DMS153 (cell line): ENCODE results near the gene CROCC2.

Experiments used
- DNase-seq: peaks from one replicate; lab custom pipeline; 2025; lab: John Stamatoyannopoulos, UW

Gene CROCC2

DNA sequence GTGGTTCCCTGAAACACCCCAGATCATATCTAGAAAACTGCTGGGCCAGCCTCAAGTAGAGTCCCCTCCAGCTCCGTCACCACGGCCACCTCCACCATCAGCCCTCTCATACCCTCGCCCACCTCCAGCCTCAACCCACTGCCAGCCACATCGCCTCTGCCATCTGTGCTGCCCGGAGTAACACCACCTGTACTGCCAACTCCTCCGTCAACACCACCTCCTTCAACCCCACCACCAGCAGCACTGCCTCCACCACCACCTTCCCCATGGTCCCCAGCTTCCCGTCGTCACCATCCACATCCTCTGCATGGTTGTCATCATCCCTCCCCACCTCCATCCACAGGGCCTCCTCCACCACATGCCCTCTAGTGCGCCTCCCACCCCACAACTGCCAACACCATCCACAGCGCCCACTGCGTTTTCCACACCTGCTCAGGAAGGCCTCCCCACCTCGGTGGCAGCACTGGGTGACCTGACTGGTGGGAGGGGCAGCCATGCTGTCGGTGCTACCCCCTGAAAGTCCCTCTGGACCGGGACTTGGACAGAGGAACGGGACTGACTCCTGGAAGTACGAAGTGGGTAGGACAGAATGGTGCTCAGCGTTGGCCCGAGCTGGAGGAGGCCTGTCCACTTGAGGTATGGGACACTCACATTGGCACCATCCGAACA lies 93.9 kb downstream of the CROCC2 start:
- DNase-seq, result no peak

DNA sequence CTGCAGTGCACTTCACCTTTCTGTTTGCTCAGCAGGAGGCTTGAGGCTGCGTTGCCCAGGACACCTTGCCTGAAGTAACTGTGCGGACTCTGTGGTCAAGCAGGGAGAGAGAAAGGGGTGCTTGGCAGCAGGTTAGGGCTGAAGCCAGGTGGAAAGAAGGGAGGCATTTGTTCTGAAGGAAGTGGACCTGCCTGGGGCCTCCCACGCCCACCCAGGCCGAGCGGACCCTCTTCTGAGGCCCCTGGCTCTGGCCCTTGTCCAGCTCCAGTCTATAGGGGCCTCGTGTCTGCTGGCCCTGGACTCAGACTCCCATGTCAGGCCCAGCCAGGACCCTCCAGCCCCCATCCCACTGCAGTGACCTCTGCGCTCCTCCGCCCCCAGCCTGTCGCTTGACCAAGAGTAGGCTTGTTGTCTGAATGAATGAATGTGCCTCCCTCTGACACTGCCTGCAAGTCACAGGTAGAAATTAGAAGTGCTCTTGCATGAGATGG lies 94.7 kb downstream of the CROCC2 start:
- peak; percentile 29 for DNase-seq

DNA sequence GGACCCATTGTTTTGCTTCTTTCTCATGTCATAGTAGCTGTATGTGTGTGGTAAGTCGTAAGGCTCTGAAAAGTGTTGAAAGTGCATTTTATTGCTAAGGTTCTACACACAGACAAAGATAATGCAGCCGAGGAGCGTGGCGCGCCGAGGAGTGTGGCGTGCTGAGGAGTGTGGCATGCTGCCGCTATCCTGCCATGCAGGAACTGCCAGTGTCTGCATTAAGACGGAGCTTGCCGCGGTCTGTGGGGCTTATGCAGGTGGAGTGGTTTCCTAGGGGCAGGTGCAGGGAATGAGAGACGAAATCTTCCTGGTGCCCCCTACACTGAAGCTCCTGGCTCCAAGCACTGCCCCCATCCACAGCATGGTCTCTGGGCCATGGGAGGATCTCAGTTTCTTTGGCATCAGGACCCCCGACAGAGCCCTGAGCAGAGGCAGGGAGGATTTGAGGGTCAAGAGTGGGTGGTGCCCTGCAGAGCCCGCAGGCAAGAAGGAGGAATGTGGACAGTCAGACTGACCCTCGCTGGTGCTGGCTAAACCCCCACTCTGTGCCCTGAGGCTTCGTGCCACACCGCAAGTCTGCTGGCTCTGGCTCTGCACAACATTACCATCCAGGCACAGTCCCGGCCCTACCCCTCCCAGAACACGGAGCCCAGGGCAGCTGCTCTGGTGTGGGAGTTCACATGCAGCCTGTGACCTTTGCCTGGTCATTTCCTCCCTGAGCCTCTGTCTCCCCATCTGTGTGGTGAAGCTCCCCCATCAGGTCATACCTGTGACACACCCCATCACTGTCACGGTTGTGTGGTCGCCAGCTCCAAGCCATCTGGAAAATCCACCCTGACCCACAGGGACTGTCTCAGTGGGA lies 95.5 kb downstream of the CROCC2 start:
- DNase-seq, result no peak

DNA sequence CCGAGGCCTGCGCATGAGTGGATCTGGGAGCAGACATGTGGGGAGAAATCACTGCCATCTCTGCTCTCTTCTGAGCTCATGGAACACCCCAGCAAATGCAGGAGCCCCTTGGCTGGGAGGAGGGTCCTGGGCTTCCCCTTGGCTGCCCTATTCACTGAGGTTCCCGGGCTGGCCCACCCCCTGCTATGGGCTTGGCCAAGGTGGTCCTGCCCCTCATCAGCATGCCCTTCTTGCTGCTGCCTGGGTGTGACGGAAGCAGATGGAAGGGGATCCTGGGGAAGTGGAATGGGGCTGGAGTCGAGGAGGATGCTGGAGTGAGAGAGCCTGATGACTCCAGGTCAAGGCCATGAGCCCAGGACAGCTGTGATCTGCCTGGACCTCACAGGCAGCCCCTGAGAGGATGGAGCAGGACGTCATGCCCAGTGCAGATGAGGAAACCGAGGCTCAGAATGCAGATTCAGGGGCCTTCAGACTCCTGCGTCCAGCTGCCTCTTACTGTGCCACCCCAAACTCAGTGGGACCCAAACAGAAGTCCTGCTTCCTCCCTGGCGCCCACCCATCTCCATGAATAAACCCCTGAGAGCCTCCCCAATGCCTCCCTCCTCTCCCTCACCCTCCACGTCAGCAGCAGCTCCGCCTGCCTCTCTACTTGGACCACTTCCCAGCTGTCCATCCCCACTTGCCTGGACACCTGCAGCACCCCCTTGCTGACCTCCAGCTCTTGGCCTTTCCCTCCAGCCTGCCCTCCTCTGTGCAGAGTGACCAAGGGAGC lies 96.3 kb downstream of the CROCC2 start:
- DNase-seq, result no peak

DNA sequence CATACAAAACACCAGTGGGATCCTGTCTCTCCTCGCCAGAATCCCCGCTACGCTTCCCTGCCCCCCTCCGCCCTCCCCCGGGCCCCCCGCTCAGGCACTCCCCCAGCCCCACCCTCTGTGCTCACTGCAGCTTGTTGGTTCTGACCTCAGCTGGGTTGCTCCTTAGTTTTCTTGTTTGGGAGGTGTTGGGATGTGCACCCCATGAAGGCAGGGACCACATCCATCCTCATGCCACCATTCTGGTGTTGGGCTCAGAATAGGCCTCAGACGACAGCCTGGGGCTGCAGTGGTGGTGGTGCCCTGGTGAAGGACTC lies 96.9 kb downstream of the CROCC2 start:
- no peak for DNase-seq

DNA sequence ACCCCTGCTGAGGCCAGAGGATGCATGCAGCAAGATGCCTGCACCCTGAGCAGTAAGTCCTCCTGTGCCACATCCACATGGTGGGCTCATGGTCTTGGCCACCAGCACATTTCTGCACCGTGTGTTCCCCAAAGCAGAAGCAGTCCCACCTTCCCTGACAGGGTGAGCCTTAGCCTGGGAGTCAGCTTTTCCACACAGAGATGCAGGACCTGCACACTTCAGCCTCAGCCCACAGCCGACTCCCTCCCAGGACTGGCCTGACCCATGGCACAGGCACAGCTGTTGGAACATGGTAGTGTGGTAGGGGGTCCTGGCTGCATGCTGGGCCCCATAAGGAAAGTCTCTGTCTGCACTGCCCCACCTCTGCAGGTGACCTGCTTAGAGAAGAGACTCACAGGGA lies 97.2 kb downstream of the CROCC2 start:
- DNase-seq, result no peak

DNA sequence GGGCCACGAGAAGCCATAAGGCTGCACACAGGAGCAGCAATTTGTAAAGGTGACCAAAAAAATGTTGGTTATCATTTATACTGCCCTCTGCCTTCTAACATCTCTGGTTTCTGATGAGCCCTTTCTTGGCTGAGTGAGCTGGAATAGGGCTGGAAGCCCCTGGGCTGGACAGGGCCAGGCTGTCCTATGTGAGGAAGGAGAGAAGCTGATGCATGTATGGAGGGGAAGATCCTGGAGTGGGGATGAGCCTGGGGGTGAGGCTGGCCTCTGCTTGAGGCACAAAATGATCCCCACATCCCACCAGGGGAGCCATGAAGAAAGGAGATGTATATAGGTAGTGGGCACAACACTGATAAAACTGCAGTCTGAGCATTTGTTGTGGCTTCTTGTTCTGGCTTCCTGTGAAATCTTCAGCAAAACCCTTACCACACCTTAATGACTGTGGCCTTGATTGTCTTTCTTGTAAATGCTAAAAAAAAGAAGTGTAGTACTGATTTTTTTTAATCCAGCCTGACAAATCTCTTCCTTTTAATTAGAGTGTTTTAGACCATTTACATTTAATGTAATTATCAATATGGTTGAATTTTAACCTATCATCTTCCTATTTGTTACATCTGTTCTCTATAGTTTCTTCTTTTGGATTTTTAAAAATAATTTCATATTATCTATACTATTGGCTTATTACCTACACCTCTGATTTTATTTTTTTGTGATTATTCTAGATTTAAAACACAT lies 97.9 kb downstream of the CROCC2 start:
- no peak for DNase-seq

DNA sequence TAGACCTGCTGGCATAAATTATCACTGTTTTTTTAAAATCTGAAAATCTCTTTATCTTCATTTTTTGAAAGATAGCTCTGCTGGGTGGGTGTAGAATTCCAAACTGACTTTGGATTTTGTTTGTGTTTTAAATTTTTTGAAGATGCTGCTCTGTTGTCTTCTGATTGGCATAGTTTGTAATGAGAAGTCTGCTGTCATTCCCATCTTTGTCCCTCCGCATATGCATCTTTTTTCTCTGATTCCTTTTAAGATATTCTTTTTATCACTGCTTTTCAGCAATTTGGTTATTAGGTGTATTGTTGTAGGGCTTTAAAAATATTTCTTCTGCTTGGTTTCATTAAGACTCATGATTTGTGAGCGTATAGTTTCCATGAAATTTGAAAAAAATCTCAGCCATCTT lies 99.4 kb downstream of the CROCC2 start:
- DNase-seq, result no peak

DNA sequence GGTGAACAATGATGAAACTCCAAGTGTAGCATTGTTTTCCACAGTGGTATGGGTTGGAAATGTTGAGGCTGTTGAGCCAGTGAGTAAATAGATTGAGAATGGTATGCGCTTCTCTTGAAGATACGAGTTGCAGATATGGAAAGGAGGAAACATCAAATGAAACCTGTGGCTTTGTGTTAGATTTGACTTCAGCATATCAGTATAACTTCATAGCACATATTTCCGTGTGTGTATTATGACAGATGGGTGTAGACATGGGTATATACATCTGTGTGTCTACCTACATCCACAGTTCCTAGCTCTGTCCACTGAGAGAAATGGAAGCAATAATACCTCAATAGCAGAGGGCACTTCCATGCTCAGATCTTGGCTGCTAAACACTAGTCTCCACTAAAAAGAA lies 100.3 kb downstream of the CROCC2 start:
- DNase-seq, result no peak

DNA sequence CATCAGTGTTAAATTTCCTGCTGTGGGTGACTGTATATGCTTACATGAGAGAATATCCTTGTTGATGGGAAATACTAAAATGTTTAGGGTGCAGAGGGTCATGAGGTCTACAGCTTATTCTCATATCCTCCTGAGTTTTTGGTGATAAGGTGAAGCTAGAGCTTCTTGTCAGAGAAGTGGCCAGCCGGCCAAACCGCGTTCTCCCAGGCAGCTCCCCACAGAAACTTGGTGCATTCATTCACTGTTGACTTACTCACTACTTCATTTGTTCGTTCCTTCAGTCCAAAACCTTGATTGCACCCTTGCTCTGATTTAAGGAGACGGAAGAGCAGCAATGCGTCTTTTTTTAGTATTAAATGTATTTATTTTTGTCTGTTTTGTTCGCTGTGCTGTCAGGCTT lies 101.0 kb downstream of the CROCC2 start:
- DNase-seq, result no peak

DNA sequence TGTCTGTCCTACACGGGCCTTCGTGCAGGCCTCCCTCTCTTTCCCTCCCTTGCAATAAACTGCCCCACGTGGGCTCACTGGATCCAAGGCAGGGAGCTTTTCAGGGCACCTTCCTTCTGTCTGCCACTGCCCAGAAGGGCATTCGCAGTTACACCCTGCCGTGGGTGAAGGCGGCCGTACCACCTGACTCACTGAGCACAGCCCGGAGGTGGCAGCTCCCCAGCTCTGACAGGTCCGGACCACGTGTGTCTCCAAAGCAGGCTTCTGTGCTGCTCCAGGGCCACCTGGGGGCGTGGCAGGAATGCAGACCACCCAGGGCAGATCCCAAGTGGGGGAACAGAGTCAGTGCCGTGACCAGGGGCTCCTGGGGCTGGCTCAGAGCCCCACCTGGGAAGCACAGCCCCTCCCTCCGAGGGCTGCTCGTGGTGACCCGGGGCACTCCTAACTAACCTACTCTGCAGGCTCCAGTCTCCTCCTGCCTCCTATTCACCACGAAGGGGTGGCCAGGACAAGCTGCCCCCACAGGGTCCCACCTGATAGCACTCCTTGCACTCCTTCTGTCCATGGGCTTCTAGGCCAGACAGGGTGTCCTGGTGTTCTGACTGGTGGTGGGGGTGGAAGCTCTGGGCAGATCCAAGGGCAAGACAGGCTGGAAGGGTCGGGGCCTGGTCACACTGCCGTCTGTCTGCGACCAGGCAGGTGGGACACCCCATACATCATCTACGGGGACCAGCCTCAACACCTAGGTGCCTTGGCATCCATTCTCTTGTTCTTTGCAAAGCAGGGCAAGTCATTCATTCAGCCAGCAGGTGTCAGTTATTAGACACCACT lies 102.0 kb downstream of the CROCC2 start:
- DNase-seq, result no peak

DNA sequence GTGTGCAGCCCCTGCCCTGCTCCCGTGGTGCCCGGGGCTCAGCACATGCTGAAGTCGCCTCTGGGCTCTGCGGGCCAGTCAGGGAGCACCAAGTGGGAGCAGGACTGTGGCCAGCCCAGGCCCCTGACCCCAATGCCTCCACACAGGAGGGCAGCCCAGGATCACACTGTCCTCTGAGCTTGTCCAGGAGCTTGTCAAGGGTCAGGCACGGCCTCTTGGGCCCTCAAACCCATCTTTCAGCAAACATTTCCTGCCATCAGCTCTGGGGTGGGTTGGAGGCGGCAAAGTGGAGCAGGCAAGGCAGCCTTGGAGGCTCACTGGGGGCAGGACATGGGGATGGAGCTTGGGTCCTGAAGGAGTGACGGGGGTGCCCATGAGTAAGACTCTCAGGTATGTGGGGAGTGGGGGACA lies 102.6 kb downstream of the CROCC2 start:
- no peak for DNase-seq

DNA sequence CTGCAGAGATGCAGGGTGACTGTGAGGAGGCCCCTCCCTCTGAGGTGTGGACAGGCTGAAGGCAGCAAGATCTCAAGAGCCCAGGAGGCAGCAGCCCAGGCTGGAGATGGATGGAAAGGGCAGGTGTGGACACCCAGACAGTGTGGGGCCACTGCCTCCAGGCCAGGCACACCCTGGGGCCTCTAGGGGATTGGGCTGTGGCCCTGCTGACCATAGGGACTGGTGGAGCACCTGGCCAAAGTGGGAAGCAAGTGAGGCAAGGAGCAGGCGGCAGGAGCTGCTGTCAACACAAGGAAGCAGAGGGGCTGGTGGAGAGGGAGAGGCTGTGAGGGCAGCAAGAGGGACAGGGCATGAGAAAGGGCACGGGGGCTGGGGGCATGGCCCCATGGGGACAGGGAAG lies 103.1 kb downstream of the CROCC2 start:
- no peak for DNase-seq

DNA sequence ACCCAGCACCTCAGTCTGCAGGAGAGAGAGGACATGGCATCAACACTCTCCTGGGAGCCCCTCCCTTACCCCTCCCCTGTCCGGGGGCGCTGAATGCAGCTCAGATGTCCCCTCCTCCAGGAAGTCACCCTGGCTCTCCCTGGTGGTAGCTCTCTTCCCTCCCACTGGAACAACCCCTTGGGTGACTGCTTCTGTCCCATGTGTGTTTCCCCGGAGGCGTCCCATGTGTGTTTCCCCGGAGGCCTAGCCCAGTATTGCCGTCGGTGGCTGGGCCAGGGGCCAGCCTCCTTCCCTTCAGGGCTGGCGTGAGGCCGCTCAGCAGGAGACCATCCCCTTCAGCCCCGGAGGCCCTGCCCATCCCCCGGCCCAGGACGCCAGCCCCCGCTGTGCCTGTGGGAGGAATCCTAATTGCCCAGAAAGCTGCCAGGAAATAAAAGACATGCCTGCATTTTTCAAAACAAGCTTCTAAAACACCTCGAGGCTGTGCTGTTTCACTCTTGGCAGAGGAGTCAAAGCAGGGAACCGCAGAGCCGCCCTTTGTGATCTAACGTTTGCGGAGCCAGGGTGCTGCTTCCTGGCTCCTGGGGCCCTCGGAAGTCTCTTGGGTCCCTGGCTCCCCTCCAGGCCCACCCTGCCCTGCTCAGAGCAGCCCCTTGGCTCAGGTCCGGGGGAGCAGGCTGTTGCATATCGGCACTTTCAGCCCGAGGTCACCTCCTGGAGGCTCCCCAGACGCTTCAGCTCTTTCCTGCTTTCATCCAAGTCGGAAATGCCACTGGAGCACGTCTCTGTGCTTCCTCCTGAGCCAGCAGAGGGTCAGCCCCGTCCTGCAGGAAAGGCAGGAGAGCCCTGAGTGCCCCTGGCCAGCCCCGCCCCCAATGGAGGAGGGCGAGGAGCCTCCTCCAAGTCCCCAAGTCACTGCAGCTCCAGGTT lies 103.7 kb downstream of the CROCC2 start:
- DNase-seq, result no peak

DNA sequence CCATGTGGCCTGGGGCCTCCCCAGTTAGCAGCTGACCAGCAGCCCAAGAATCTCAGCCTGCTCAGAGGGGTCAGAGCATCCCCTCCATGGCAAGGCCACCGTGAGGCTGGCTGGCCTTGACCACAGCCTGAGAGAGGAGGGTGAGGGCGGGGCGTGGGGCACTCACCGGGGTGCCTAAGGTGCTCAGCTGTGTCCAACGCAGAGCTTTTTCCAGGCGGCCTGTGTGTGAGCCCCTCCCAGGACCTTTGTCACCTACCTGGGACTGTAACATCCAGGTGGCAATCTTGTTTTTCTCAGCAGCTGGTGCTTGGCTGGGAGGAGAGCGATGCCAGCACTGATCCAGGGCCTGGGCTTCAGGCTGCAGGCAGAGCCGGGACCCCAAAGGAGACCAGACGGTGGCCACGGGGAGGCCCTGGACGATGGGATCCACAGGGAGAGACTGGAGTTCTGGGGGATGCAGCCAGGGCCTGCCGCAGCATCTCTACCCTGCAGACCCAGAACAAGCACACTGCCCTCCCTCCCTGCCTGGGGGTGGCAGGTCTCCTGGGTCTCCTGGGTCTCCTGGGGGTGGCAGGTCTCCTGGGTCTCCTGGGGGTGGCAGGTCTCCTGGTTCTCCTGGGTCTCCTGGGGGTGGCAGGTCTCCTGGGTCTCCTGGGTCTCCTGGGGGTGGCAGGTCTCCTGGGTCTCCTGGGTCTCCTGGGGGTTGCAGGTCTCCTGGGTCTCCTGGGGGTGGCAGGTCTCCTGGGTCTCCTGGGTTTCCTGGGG lies 104.6 kb downstream of the CROCC2 start:
- DNase-seq, result no peak

DNA sequence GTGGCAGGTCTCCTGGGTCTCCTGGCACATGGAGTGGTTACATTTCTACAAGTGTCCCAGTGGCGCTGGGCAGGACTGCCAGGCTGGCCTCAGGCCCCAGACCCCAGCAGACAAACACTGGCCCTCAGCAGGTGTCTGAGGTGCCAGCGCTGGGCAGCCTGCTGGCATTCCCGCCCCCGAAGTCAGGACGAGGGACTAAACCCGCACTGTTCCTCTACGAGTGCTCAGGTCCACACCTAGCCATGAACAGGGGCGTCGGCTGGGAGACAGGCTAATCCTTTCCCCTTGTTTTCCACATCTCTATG lies 105.1 kb downstream of the CROCC2 start:
- DNase-seq, result no peak

DNA sequence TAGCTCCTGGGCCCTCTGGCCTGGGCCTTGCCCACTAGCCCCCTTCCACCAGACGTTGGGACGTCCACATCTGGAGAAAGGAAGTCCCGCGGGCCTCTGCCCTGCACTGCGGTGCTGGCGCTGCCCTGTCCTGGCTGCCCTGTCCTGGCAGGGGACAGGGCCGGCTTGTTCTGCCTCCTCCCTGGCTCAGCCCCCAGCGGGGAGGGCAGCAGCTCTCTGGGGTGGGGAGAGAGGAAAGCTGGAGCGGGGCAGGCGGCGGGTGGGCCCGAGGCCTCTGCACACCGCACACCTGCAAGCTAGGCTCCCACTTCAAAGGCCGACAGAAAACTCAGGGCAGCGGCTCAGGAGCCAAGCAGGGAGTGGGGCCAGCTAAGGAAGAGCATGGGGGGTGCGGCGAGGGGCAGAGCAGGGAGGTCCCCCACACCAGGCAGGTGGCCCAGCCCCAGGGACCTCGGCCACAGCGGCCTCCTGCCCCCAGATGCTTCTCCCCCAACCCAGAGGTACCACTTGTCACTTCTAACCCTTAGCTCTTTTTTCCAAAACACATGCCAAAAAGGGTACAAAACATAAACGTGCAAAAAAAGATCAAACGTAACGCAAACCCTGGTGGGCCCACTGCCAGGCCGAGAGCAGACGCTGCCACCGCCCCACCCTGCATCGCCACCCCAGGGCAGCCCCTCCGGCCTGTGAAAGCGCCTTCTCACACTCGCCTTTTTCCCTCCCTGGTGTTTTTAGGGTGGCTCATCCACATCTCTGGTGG lies 105.8 kb downstream of the CROCC2 start:
- DNase-seq, result no peak

DNA sequence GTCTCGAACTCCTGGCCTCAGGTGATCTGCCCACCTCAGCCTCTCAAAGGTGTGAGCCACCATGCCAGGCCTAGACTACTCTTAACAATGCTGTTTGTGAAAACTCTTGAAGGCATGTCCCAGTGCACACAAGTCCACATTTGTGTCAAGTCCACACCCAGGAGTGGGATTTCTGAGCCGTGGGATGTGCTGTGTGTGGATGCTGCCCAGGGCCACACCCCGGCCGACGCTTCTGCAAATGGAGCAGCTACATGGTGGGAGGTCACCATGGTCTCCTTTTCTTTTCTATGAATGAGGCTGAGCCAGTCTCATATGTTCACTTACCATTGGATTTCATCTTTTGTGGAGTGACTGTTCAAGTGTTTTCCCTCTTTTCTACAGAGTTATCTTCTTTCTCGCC lies 108.1 kb downstream of the CROCC2 start:
- no peak for DNase-seq

DNA sequence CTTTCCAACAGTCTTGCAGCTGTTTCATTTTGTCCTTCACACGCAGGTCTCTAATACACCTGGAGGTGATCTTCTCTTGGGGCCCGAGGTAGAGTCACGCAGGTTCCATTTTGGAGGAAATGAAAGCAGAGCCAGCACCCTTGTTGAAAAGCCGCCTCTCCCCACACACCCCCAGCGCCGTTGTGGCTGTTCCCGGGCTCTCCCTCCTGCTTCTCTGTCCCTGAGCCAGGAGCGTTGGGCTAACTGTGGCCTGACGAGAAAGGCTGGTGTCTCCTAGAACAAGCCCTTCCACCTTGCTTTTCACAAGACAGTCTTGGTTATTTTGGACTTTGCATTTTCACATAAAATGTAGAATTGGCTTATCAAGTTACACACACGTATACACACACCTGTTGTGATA lies 108.6 kb downstream of the CROCC2 start:
- DNase-seq, result no peak
